Frontal cortex (tissue), 4 donors: ENCODE data around the gene B4GALT1. TPM values are rescaled to one million over a fixed set of nuclear protein-coding genes. Genes with fewer than 3 reads are reported as not detected.
A peak's percentile ranks its signal among the peaks of the same experiment; 100 is the strongest.
"Not testable (repeated sequence)": the region's sequence is repeated elsewhere in the genome, so short reads cannot be mapped to it uniquely, and the experiment has no call there.

Experiments
- DNase-seq, 2 donors: peaks; one replicate each; pipeline ENCODE4 v3.0.0; 2012; ENCODE audit warnings: low spot score in 2 of 2
- FAIRE-seq: peaks from 2 replicates; lab custom pipeline; 2012; peaks lifted over from hg19 to GRCh38; lab: Jason Lieb, UNC
- total RNA-seq: library from RNA; depleted of rRNA; stranded (reverse); fragments of >200 nt; gene quantifications from one replicate; pipeline ENCODE4 v1.2.3, GENCODE V29; 2014
- donor health status: control.
- donor health status: control.
- donor health status: control.

Gene B4GALT1
- total RNA-seq, 1 donor from 2014 or later: 0.82 TPM

DNA sequence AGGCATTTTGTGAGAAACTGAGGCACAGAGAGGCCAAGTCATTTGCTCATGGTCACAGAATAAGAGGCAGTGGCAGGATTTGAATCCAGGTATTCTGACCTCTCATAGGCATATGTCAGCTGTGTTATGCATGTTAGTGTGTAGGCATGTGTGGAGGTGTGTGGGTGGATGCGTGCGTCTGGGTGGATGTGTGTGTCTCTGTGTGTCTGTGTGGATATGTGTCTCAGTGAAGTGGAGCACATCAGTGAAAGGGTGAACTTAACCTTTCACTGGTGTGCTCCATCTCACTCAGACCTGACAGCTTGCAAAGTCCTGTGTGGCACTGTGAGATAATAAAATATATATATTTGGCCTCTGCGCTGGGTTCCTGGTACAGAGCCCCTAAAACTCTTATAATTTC lies 58.7 kb downstream of the B4GALT1 start:
- DNase-seq (no peak), FAIRE-seq (no peak)

DNA sequence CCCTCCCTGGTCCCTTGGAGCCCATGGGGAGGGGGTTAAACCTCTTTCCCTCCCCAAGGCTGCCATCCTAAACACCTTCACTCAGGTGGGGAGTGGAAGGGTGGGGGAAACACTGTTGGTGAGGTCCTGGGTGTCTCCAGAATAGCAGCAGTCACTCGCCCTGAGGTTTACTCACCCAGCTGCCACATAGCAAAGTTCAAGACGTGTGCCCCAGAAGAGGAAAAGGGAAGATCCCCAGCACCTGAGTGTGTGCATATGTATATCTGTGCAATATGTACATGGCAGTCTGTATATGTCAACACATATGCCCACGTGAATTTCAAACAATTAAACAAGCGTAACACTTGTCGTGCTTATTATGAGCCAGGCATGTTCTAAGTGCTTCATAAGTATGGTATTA lies 59.4 kb downstream of the B4GALT1 start:
- FAIRE-seq: no peak

DNA sequence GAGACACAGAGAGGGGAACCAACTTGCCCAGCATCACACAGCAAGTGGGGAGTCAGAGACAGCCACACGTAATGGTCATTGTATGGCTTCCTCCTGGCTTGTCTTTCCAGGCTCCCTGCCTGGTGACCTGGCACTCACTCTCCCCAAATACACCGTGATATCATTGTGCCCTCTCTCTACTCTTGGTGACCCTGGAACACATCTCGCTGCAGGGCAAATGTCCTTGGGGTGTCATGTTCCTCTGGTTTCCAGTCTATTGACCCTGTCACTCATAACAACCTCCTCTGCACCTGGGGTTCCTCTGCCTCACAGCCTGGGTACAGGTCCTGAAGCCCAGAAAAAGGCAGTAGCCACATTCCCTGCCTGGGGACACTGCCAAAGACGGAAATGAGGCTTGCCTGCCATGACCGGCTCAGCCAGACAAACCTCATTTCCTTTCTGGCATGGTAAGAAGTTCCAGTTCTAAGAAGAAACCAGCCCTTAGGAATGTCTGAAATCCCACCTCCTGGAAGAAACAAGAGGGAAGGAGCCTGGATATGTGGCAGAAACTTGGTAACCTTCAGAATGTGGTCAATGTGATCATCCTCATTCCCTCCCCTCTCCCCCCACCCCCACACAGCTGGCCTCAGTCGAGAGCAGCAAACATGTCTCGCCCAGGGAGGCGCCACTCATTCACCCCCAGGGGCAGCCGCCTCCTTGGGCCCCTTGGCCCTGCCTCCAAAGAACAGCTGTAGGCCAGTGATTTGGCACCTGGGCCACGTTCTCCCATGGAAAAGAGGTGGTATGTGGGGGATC lies 60.1 kb downstream of the B4GALT1 start:
- FAIRE-seq: no peak
- no peak for DNase-seq

More for the DNA sequence above, 59.4 kb downstream of the B4GALT1 start:
- DNase-seq: no peak

DNA sequence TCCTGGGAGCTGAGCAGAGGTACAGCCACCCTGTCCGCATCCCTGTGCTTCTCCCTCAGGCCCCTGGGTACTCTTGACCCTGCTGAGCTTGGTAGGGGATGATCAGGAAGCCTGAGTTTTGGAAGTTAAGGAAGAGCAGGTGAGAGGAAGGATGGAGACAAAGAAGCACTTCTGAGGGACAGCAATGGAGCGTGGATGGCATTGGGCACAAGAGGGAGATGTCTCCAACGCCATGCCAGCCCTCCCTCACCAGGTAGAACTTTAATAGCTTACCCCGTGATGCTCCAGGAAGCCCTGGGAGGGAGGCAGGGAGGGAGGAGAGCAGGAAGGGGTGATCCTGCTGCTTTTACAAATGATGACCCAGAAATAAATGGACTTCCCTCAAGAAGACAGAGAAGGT lies 60.8 kb downstream of the B4GALT1 start:
- no peak for FAIRE-seq
- no peak for DNase-seq

DNA sequence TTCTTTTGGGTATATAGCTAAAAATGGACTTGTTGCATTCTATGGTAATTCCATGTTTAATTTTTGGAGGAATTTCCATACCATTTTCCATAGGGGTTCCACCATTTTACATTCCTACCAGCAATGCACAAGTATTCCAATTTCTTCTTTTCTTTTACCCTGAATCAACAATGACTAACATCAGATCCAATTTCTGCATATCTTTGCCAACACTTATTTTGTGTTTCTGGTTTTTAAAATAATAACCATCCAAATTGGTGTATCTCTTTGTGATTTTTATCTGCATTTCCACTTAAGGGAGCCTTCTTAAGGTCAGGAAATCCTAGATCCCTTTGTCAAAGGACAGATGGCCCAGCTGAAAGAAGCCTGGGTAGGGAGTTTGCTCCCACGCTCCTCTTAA lies 61.2 kb downstream of the B4GALT1 start:
- FAIRE-seq (no peak), DNase-seq (no peak)

DNA sequence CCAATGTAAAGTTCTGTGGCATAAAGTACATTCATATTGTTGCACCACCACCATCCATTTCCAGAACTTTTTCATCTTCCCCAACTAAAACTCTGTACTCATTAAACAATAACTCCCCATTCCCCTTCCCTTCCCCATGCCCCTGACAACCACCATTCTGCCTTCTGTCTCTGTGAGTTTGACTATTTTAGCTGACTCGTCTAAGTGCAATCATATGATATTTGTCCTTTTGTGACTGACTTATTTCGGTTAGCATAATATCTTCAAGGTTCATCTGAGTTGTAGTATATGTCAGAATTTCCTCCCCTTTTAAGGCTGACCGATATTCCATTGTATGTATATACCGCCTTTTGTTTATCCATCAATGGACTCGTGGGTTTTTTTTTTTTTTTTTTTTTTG lies 61.6 kb downstream of the B4GALT1 start:
- FAIRE-seq (no peak), DNase-seq (no peak)

DNA sequence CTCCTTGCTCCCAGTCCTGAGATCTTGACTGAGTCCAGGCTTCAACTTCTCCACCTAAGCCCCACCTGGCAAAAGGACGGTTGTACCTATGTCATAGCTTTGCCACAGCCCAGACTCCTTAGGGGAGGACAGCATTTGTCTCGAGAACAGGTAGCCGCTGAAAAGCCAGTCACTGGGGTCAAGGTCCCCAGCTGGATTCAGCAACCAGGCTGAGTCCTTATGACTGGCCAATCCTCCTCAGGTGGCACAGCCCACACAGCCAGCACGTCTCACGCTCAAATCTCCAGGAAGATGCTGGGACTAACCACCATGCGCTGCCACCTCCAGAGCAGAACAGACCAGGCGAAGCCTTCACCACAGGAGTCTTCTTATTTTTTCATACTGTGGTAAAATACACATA lies 62.7 kb downstream of the B4GALT1 start:
- no peak for FAIRE-seq
- DNase-seq: no peak

DNA sequence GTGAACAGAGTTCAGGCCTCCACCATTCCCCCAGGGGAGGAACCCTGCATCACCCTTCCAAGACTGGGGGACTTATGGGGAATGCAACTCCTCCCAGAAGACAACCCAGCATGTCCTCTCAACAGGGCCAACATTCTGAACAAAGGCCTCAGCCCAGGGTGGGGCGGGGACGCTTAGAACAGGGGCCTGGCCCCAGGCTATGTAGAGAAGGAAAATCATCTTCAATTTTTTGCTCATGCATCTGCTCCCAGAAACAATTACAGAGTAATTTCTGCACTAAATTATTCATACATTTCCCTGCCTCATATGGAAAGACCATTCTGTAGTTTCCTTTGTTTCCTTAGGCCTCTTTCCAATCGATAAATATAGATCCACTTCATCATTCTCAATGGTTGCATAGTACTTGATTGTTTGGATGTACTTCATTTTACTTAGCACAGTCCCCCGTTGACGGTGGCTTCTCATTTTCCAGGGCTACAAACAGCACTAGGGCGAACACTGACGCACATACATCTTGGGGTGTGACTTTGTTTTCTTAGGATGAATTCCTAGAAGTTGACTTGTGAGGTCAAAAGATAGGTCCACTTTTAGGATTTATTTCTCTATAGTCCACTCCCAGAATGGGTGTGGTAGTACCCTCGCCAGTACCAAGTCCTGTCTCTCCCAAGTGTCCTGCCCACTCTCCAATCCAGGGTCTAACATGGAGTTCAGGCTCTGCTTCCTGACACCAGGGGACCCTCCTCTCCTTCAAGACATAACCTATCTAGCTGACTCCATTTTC lies 63.4 kb downstream of the B4GALT1 start:
- FAIRE-seq (no peak), DNase-seq (no peak)

DNA sequence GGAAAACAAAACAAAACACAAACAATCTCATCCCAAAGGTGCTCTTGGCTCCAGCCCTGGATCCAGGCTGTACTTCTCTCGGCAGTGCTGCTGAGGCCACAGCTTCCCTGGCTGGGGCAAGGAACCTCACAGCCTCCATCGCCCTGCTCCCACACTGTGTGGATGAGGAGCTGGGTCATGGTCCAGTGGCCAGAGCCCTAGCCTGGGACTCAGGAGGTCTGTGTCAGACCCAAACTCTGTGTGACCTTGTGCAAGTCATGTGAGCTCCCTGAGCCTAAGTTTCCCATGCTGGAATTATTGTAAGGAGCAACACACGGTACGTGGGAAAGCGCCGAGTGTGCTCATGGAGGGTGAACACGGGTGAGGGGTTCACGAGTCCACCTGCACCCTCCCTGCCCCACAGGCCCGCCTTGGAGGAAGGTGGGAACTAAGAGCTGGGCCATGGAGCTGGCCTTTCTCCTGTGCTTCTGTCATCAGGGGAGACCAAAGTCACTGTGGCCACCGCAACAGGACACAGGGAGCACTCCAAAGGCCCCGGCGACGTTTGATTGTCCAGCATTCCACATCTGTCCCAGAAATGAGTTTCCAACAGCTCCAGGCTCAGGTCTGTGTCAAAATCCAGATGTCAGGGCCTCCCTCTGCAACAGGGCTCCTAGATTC lies 64.5 kb downstream of the B4GALT1 start:
- FAIRE-seq (no peak), DNase-seq (no peak)

DNA sequence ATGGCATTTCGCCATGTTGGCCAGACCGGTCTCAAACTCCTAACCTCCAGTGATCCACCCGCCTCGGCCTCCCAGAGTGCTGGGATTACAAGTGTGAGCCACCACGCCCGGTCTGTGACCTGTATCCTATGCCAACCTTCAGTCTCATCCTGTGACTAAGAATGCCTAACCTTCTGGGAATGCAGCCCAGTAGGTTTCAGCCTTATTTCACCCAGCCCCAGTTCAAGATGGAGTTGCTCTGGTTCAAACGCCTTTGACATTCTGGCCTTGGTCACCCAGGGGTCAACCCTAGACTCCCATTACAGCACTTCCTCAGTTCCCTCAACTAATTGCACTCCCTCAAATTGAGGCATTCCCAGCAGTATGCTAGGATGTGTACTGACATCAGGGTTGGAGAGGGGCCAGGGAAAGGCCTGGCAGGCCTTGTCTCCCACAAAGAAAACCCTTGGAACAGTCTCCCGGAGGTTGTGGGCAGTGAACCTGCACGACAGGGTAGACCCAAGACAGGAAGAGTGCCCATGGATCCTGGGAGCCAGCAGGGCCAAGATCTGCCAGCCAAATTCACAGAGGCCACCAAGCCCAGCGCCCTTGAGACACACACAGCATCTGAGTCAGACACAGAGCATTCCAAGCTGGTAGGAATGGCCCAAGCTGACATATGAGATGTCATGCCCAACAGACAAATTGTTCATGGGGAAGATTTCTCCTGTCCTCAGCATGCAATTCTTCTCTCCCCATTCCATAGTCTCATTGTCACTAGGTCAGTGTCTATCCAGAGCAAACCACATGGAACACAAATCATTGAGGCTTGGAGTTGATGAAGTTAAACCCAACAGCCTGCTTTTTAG lies 65.8 kb downstream of the B4GALT1 start:
- no peak for DNase-seq
- no peak for FAIRE-seq

DNA sequence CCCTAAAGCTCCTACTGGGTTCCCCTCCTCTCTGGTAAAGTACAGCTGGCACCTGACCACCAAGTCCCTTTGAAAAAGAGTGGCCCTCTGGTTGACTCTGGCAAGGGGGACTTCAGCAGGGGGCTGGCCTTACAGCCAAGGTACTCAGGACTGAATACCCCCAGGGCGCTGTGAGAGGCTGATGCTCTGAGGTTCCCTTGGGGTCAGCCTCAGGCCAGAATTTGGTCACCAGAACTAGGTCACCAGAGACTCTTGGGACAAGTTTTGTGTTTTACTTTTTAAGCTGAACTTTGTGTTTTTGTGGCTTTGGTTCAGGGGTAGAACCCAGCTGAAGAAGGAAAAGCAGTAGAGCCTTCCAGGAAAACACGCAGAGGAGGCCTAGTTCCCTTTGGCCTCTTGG lies 67.4 kb downstream of the B4GALT1 start:
- DNase-seq: no peak
- no peak for FAIRE-seq

DNA sequence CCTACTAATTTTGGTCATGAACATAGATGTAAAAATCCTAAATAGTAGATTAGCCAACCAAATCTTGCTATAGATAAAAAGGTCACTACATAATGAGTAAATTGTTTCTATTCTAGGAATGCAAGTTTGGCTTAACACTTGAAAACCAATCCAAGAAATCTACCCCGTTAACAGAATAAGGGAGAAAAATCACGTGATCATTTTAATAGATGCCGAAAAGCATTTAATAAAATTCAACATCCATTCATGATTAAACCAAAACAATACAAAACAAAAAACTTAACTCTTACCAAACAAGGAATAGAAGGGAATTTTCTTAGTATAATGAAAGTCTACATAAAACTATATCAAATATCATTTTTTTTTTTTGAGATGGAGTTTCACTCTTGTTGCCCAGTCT lies 69.9 kb downstream of the B4GALT1 start:
- no peak for FAIRE-seq

DNA sequence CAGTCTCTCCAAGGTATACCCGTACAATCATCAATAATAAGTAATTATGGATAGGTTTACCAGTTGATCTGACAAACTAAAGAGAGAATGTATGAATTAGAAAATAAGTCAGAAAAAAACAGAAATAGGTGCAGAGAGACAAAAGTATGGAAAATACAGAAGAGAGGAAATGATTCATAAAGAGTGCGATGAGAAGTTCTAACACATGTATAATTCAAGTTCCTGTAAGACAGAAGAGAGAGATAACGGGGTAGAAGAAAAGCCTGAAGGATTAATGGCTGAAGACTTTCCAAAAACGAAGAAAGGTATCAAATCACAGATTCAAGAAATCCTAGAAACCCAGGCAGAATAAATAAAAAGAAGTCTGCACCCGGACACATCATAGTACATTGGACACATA lies 74.5 kb downstream of the B4GALT1 start:
- no peak for FAIRE-seq
- no peak for DNase-seq

More for the DNA sequence above, 69.9 kb downstream of the B4GALT1 start:
- DNase-seq: no peak

DNA sequence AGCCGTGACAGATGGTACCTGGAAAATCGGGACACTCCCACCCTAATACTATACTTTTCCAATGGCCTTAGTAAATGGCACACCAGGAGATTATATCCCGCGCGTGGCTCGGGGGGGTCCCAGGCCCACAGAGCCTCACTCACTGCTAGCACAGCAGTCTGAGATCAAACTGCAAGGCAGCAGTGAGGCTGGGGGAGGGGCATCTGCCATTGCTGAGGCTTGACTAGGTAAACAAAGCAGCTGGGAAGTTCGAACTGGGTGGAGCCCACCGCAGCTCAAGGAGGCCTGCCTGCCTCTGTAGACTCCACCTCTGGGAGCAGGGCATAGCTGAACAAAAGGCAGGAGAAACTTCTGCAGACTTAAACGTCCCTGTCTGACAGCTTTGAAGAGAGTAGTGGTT lies 81.5 kb downstream of the B4GALT1 start:
- not testable (repeated sequence) for DNase-seq, FAIRE-seq

DNA sequence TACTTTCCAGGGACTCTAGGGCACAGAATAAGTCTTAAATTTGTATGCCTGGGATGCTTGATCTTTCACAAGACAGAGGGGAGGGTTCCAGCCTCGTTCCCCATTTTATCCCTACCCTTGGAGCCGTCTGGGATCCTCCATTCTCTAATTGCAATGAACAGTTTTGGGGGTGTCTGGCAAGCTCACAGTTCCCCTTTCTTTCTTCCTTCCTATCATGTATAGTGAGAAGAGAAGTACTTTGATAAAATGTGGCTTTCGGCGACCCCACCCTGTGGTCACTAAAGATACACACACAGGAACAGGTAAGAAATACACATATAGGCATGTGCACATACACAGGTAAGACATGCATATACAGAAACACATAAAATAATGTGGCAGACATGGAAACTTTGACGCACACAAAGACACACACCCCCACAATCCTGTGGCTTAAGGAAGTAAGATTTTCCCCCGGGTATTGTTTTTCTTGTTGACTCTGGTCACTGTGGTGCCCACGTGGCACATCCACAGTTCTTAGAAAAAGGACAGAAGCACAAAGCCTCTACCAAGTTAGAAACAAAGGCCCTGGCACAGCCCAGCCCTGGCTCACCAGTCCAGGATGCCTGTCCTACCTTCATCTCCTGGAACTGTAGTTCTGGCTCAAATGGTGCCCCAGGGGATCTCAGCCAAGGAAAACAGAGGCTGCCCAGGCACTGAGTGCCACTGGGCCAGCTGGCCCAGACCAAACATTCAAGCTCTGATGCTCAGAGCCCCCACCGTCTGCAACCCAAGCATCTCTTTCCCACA lies 84.4 kb downstream of the B4GALT1 start:
- no peak for FAIRE-seq
- no peak for DNase-seq

DNA sequence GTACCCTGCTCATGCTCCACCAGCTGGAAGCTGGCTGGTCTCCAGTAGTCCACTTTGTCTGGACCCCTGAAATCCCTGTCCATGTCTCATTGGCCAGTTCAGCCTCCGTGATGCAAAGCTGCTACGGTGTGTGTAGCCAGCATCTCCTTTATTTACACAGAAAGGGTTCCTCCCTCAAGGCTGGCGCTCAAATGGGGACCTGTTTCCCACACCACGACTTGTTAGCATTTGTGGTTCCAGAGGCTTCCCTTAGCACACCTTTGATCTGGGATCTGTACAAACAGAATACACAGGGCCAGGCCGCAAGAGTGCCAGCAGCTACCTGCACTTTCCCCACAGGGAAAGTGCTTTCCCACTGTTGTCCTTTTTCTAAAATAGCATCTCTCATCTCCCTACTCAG lies 85.0 kb downstream of the B4GALT1 start:
- no peak for DNase-seq

DNA sequence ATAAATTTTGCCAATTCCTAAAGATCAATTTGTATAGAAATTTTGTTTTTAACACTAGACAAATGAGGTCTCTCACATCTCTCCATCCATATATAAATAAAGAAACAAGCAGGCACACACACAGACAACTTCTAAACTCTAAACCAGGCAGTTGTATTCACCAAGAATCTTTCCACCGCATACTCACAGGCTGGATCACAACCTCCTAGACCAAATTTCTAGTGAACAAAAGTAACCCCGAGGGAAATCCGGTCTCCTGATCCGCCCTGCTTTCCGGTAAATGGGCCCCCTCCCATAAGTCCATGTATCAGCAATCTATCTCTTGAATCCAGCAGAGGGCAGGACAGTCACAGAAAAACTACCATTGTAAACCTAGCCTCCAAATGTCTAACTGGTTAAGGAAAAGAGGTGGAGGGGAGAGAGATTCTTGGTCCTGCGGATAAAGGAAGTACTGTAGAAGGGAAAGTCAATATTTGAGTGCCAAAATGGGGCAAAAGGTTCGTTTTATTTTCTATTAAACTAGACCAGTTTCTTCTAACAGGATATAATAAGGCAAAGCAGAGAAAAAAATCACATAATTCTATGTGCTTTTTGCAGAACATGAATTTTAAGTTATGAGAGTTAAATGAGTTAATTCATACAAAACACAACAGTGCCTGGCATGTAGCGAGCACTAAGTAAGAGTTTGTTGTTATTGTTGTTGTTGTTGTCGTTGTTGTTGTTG lies 85.8 kb downstream of the B4GALT1 start:
- DNase-seq (peak; percentile 57 to 72), FAIRE-seq (no peak)

More for the DNA sequence above, 85.0 kb downstream of the B4GALT1 start:
- no peak for FAIRE-seq

DNA sequence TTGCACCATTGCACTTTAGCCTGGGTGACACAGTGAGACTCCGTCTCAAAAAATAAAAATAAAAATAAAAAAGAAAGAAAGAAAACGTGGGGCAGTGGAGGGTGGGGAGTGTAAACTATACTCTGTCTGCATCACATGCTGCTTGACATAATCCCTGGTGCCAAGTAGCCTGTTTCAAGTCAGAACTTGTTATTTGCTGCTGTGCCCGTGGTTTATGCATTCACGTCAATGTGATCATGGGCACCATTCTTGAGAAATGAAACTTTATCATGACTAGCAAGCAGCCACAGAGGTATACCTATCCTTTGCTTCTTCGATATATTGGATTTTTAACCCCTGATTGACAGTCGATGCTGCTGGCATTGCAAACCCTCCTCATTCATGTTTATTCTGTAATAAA lies 86.6 kb downstream of the B4GALT1 start:
- DNase-seq: no peak
- no peak for FAIRE-seq
